Stimulated activated CD8-positive, alpha-beta memory T cell treated with anti-CD3 and anti-CD28 coated beads, Interleukin-12 subunit alpha, Interleukin-12 subunit beta, amount 100 ng/mL, for 24 hours (primary cell): ENCODE measurements around the gene NR1I3.
A peak's percentile ranks its signal among the peaks of the same experiment; 100 is the strongest.
"Not testable (repeated sequence)": the region's sequence is repeated elsewhere in the genome, so short reads cannot be mapped to it uniquely, and the experiment has no call there.

ENCODE experiments used
- DNase-seq: peaks from one replicate; pipeline ENCODE4 v3.0.0-alpha.2; 2020; ENCODE audit errors: extremely low read depth

The NR1I3 gene

GRCh38 chr1:161238039-161238473, at the start of gene NR1I3:
Gene NR1I3, minus strand, starts transcription at chr1:161238203. Its CDS starts 1,638 bp downstream, at chr1:161236565.
- no peak for DNase-seq

GRCh38 chr1:161287482-161288054, 49.6 kb upstream of the NR1I3 start:
- DNase-seq, result no peak

- no peak for DNase-seq
Observed at GRCh38 chr1:161285521-161285920, 47.5 kb upstream of the NR1I3 start.

- DNase-seq, result no peak
Observed at GRCh38 chr1:161285113-161285512, 47.1 kb upstream of the NR1I3 start.

GRCh38 chr1:161282991-161283390, 45.0 kb upstream of the NR1I3 start:
- DNase-seq, result no peak

GRCh38 chr1:161274874-161275273, 36.9 kb upstream of the NR1I3 start:
- no peak for DNase-seq

GRCh38 chr1:161273402-161273801, 35.4 kb upstream of the NR1I3 start:
- no peak for DNase-seq

GRCh38 chr1:161267321-161267720, 29.3 kb upstream of the NR1I3 start:
- no peak for DNase-seq

- DNase-seq, result no peak
Observed at GRCh38 chr1:161266836-161267235, 28.8 kb upstream of the NR1I3 start.

GRCh38 chr1:161266202-161266601, 28.2 kb upstream of the NR1I3 start:
- DNase-seq, result no peak

GRCh38 chr1:161265305-161265704, 27.3 kb upstream of the NR1I3 start:
- DNase-seq, result no peak

- DNase-seq, result no peak
Observed at GRCh38 chr1:161261261-161262235, 23.5 kb upstream of the NR1I3 start.

- no peak for DNase-seq
Observed at GRCh38 chr1:161260376-161261260, 22.6 kb upstream of the NR1I3 start.

GRCh38 chr1:161259765-161260164, 21.8 kb upstream of the NR1I3 start:
- no peak for DNase-seq

- no peak for DNase-seq
Observed at GRCh38 chr1:161259345-161259702, 21.3 kb upstream of the NR1I3 start.

- peak; percentile 16 for DNase-seq
Observed at GRCh38 chr1:161258439-161259344, 20.7 kb upstream of the NR1I3 start, which contains the start of gene PCP4L1. Gene PCP4L1, plus strand, starts transcription at chr1:161258745. Its CDS starts 230 bp downstream, at chr1:161258975.

GRCh38 chr1:161257109-161257508, 19.1 kb upstream of the NR1I3 start:
- DNase-seq, result not testable (repeated sequence)

- not testable (repeated sequence) for DNase-seq
Observed at GRCh38 chr1:161255955-161256520, 18.0 kb upstream of the NR1I3 start.

- not testable (repeated sequence) for DNase-seq
Observed at GRCh38 chr1:161255302-161255701, 17.3 kb upstream of the NR1I3 start.

- no peak for DNase-seq
Observed at GRCh38 chr1:161251579-161251978, 13.6 kb upstream of the NR1I3 start.
